ENCODE data around the gene RPUSD1. TPM values are rescaled to one million over a fixed set of nuclear protein-coding genes. Genes with fewer than 3 reads are reported as not detected.
"Not testable (repeated sequence)": the region's sequence is repeated elsewhere in the genome, so short reads cannot be mapped to it uniquely, and the experiment has no call there.

Gene RPUSD1
- total RNA-seq, 1 donor from 2014 or later: 9.7 TPM

DNA sequence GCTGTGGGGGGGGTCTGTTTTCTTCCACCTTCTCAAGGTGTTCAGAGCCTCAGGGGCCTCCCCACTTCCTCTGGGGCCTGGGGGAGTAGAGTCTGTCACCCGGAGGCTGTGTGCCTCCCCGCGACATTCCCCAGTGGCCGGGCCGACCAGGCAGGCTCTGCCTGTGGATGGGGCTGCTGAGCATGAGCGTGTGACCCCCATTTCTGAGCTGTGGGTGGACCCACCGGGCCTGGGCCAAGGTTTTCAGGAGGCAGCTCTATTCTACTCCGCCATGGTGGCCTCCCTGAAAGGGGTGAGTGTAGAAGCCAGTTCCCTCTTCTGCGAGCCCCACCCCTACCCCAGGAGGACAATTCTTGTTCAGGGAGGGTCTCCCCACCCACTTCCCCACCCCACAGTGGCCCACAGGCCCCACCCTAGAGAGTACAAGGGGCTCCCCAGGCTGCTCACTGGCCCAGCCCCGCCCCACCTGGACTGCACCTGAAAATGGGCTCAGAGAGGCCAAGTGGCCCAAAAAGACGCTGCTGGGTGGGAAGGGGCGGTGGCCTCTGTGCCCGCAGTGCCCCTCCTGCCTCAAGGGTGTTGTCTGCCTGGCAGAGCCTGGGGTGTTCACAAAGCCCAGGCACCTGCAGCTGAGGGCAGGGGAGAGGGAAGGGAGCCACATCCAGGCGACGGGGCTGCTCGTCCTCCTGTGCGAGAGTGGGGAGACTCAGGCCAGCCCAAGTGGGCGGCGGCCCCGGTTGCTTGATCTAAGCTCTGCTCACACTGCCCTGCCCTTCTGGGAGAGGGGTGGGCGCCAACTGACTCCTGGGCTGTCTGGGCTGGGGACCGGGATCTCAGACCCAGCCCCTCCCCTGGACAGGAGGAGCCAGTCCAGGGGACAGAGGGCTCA is 26.3 kb downstream of the RPUSD1 start:
- intact Hi-C loops (cut with DNase I): no loop called here
- DNase-seq (ENCODE audit: missing footprints) (peak; percentile 57), ATAC-seq (no peak)

DNA sequence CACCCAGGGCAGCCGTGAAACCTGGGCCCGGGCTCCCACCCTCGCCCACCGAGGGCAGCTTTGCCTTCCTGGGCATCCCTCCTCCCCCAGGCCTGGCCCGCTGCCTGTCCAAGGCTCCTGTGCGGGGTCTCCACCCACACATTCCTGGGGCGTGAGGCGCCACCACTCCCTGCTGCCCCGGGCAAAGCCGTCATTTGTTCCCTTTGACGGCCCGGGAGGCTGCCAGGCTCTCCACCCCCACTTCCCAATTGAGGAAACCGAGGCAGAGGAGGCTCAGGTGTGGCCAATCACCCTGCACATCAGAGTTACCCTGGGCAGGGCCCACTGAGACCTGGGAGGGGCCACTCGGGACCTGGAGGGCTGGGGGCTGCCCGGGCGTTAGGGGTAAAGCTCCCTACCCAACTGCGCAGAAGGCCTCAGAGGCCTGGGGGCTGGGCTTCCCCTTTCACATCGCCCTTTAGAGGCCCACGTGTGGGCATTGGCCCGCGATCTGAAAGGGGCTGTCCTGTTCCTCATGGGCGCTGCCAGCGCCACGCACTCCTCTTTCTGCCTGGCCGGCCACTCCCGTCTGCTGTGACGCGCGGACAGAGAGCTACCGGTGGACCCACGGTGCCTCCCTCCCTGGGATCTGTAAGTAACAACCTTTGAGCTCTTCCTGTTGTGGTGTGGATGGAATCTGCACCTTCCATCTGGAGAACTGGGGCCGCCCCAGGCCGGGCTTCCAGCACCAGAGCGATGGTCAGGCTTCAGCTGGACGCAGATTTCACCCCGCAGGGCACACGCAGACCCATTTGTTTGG is 27.4 kb downstream of the RPUSD1 start, which contains the start of gene MSLN:
Gene MSLN, plus strand, starts transcription at position 190 of the 799 bp plus-strand sequence. CDS start 1,947 bp downstream, outside the sequence.
- peak; percentile 19 for ATAC-seq
- intact Hi-C loops (cut with DNase I): no loop called here
- peak; percentile 68 for DNase-seq (ENCODE audit: missing footprints)

DNA sequence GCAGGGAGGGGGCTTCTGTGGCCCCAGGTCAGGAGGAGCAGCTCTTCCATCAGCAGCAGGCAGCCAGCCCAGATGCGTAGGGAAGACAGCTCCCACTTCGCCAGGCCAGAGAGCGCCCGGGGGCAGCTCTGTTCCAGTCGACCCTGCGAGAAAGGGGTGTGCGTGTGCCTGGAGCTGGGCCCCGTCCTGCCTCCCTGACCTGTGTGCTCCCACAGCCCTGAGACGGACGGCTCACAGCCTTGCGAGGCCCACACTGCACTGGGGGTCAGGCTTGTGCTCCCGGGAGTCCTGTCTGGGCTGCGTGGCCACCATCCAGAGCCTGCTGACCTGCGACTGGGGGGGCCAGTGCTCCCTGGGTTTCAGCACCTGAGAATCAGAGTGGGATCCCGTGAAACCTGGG is 28.1 kb downstream of the RPUSD1 start:
- DNase-seq (ENCODE audit: missing footprints): no peak
- intact Hi-C loops (cut with DNase I): no loop called here
- no peak for ATAC-seq

DNA sequence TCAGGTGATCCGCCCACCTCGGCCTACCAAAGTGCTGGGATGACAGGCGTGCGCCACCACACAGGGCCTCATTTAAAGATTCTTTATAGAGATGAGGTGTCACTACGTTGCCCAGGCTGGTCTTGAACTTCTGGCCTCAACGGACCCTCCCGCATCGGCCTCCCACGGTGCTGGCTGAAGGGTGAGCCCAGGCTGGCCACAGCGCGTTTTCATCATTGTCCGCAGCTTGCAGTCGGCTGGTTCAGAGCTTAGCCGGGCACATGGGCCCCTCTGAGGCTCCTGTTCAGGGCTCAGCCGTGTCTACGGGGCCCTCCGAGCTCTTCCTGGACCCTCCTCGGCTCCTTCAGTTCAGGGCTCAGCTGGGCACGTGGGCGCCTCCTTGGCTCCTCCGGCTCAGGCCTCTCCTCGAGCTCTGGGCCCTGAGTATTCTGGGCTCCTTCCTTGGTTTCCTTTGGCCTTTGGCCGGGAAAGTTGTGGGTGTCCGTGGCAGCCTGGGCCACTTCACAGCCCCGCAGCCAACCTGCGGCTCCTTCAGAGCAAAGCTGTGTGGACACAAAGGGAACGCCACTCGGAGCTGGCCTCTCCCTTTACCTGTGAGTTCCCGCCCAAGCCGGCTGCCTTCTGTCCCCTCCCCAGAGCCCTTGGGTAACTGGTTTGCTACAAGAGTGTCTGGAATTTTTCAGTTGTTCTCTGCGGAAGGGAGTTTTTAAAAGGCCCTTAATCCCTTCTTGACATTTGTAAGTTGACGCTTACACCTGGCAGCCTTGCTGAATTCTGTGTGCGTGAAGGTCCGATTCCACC is 28.9 kb downstream of the RPUSD1 start:
- no peak for ATAC-seq
- peak; percentile 64 for DNase-seq (ENCODE audit: missing footprints)
- intact Hi-C loops (cut with DNase I): no loop called here

DNA sequence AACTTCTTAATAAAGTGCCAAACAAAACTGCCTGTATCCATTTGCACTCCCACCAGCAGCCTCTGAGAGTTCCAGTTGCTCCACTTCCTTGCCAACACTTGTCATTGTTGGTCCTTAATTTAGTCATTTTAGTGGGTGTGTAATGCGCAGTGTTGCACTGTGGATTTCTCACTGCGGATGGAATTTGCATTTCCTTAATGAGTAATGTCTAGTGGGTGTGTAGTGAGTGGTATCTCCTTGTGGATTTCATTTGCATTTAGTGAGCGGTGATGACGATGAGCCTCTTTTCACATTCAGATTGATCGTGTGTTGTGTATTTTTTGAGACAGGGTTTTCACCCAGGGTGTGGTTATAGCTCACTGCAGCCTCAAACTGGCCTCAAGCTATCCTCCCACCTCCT is 31.8 kb downstream of the RPUSD1 start:
- ATAC-seq (no peak), DNase-seq (ENCODE audit: missing footprints) (no peak)
- intact Hi-C loops (cut with DNase I): no loop called here

DNA sequence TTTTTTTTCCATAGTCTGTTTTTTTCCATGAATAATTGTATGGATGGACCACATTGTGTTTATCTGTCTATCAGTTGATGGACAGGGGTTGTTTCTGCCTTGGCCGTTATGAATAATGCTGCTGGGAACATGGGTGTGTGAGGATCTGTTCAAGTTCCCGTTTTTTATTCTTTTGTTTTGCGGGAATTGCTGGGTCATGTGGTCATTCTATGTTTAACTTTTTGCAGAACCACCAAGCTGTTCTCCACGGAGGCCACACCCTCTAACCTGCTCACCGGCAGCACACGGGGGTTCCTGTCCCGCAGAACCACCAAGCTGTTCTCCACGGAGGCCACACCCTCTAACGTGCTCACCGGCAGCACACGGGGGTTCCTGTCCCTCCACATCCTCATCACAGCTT is 33.5 kb downstream of the RPUSD1 start:
- DNase-seq (ENCODE audit: missing footprints): peak; percentile 51
- ATAC-seq: peak; percentile 47
- intact Hi-C loops (cut with DNase I): no loop called here

DNA sequence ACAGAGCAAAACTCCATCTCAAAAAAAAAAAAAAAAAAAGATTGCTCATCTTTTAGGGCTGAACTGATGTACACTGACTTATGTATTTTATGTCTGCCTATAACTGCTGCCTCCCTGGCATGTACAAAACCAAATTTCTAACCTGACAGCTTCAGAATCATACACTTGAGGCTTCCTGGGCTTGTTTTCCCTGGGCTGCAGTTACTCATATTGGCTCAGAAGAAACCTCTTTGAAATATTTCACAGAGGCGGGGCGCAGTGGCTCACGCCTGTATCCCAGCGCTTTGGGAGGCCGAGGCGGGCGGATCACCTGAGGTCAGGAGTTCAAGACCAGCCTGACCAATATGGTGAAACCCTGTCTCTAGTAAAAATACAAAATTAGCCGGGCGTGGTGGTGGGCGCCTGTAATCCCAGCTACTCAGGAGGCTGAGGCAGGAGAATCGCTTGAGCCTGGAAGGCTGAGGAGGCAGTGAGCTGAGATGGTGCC is 34.0 kb downstream of the RPUSD1 start:
- intact Hi-C loops (cut with DNase I); ATAC-seq: not testable (repeated sequence)
- DNase-seq (ENCODE audit: missing footprints): peak; percentile 33

DNA sequence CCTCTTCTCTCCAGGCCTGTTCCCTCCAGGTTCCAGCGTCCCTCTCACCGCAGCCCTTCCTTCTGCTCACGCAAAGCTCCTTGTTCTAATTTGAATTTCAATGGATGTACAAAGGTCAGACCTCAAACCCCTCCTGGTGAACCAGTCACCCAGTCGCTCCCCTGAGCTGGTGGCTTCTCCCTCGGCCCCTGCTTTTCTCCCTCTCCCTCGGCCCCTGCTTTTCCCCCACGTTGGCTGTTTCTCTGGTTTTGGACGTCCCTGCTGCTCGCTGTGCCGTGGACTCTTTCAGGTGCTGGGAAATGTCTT is 36.2 kb downstream of the RPUSD1 start:
- ATAC-seq (no peak), DNase-seq (ENCODE audit: missing footprints) (peak; percentile 21)
- intact Hi-C loops (cut with DNase I): no loop called here

DNA sequence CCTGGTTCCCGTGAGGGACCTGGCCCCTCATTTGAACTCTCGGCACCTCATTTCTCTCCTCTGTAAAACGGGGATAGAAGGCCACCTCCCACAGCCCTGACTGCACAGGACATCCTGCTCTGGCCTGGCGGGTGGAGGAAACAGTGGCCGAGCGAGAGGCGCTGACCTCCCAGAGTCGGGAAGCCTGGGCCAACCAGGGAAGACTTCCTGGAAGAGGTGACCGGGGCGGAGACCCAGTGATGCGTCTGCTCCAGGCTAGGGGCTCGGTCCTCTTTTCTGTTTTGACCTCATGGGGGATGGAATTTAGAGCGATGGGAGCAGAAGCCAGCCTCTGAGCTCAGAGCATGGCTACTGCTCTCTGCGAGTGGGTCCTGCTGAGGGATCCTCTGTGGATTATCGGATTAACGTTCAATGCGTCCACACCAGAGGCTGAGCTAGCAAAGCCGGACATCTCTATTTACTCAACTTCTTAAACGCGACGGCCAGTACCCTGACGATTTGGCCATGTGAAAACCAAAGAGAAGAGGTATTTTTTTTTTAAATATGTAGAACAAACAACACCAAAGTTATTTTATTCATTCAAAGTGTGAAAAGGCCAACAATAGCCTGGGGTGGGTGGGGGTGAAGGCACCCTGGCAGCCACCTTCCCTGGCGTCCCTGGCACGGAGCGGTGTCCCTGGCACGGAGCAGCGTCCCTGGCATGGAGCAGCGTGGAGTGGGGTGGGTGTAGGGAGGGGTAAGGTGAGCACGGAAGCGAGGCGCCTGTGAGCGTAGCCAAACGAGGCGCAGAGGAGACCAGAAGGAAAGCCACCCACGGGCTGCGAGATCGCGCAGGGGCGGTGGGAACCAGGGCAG is 36.8 kb downstream of the RPUSD1 start:
- intact Hi-C loops (cut with DNase I): no loop called here

DNA sequence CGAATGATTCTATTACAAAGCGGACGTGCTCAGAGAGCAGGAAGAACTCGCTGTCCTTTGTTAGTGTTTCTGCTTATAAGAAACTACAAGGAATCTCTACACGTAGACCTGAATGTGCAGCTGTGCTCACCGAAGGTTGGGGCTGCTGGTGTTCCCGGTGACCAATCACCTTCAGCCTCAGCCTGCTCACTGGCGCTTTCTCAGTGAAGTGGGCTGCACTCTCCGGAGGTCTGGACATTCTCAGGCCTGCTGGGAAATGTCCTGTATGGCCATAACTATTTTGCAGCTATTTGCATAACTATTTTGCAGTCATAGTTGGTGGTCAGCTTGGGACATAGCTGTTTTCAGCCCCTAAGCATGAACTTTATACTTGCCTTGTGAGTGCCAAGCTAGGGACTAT is 37.7 kb downstream of the RPUSD1 start:
- ATAC-seq: no peak
- peak; percentile 37 for DNase-seq (ENCODE audit: missing footprints)
- intact Hi-C loops (cut with DNase I): no loop called here

More for the DNA sequence above, 36.8 kb downstream of the RPUSD1 start:
- ATAC-seq (peak; percentile 43), DNase-seq (ENCODE audit: missing footprints) (peak; percentile 69)

DNA sequence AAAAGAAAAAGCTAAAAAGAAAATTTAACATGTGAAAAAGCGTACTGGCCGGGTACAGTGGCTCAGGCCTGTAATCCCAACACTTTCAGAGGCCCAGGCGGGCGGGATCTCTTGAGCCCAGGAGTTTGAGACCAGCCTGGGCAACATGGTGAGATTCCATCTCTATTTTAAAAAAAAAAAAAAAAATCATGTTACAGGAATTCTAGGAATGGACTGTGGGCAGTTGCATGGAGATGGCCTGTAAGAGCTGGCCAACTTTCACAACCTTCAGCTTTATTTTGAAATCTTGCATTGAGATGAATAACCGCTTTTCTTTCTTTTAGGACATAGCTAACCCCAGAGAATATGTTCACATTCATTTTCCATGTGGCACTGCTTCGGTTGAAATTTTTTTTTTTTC is 39.2 kb downstream of the RPUSD1 start:
- ATAC-seq (no peak), DNase-seq (ENCODE audit: missing footprints) (peak; percentile 30)
- intact Hi-C loops (cut with DNase I): no loop called here

DNA sequence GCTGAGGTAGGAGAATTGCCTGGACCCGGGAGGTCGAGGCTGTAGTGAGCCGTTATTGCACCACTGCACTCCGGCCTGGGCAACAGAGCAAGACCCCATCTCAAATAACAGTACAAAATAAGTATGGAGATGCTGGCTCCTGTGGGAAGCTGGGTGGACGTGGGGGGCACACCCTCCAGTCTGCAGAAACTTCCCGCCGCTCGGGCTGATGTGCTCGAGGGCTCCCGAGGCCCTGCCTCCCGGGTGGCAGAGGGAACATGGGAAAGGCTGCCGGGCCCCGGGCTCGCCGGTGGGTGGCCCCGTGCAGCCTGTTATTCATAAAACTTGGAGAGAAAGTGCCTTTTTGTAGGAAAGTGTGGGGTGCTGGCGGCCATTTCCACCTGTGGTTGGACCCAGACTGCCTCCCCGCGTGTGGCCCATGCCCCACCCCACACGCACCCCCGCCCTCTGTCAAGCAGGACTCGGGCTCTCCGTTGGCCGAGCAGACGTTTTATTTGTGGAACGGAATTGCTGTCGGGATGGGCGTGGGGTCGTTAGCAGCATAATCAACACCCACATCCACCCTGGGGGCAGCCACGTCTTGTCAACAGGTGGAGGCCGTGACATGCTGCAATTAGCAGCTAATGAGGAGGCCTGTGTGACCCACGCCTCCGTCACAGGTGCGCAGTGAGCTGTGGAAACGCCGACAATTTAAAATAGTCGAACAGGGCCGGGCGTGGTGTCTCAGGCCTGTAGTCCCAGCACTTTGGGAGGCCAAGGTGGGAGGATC is 40.0 kb downstream of the RPUSD1 start:
- ATAC-seq (no peak), DNase-seq (ENCODE audit: missing footprints) (peak; percentile 55)
- intact Hi-C loops (cut with DNase I): no loop called here

DNA sequence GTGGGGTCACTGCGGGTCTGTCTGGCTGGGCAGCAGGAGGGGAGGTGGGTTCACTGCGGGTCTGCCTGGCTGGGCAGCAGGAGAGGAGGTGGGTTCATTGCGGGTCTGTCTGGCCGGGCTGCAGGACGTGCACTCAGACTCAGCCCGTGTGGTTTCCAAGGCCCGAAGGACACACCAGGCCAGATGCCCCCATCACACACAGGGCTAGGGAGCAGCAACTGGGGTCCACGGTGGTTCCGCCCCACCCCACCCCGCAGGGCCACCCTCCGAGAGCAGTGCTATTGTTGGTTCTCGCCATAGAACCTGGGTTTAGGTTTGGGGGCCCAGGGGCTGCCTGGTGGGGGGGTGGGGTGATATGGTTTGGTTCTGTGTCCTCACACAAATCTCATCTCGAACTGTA is 41.5 kb downstream of the RPUSD1 start:
- intact Hi-C loops (cut with DNase I): no loop called here
- ATAC-seq (no peak), DNase-seq (ENCODE audit: missing footprints) (peak; percentile 13)

DNA sequence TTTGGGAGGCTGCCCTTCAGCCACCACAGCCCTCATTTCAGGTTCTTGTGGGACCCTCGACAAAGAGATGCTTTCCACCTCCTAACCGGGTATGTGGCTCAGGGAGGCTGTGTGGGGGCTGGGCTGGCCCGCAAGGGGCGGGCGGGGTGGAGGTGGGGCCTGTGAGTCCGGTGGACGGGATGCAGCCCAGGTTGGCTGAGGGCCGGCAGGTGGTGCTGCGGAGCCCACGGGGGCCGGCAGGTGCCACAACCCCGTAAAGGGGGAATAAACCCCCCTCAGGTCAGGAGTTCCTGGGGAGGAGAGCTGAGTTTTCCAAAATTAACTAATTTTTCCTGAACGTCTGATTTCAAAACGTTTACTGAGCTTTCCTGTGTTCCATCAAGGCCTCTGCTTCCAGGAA is 42.4 kb downstream of the RPUSD1 start:
- DNase-seq (ENCODE audit: missing footprints) (peak; percentile 50), ATAC-seq (no peak)
- intact Hi-C loops (cut with DNase I): no loop called here

DNA sequence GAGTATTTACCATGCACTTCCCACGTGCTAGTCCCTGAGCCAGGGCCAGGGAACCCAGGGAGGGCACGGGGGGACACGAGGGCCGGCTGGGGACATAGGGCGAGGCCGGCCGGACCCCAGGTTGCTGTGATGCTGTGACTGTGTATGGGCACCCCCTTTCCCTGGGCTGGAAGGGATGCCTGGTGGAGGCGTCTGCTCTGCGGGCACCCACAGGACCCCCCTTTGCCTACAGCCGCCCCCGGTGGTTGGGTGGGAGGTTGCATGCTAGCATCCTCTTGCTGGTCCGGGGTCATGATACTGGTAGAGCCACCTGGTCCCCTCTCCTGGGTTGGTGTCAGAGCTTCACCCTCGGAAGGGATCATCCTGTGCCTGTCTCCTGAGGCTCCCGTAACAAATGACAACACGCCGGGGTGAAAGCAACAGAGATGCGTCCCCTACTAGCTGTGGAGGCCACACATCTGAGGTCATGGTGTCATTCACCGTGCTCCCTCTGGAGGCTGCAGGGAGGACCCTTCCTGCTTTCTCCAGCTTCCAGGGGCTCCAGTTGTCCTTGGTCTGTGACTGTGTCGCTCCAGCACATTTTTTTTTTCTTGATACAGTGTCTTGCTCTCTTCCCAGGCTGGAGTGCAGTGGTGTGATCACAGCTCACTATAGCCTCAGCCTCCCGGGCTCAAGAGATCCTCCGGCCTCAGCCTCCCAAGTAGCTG is 44.2 kb downstream of the RPUSD1 start:
- intact Hi-C loops (cut with DNase I): no loop called here

DNA sequence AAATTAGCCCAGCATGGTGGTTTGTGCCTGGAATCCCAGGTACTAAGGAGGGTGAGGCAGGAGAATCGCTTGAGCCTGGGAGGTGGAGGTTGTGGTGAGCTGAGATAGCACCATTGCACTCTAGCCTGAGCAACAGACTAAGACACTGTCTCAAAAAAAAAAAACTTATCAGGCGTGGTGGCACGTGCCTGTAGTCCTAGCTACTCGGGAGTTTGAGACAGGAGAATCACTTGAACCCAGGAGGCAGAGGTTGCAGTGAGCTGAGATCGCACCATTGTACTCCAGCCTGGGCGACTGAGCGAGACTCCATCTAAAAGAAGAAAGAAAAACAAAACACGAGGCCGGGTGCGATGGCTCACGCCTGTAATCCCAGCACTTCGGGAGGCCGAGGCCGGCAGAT is 45.3 kb downstream of the RPUSD1 start:
- ATAC-seq; intact Hi-C loops (cut with DNase I): not testable (repeated sequence)
- peak; percentile 17 for DNase-seq (ENCODE audit: missing footprints)

More for the DNA sequence above, 44.2 kb downstream of the RPUSD1 start:
- ATAC-seq (no peak), DNase-seq (ENCODE audit: missing footprints) (peak; percentile 51)
